GM20431 (cell line): ENCODE measurements around the gene TBC1D24.

Source experiments
- in situ Hi-C: fragments of 300-500 bp; cut with MseI, MboI; formaldehyde crosslinking; loops from one replicate; pipeline ENCODE4 v1.15.0; 2020; ENCODE audit warnings: low sequenced_read_pairs; ENCODE audit not compliant: unreplicated experiment

TBC1D24 gene

DNA sequence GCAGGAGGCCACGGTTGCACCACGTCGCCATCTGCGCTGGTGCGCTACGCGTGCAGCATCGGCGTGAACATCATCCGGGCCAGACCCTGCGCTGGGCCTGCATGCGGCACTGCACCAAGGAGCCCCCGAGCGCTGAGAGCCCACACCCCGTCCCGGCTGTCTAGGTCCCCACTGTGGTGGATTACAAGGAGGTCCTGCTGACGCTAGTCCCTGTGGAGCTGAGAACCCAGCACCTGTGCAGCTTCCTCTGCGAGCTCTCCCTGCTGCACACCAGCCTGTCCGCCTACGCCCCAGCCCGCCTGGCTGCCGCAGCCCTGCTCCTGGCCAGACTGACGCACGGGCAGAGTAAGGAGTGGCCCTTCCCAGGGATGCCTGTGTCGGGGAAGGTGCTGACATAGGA is 25.8 kb upstream of the TBC1D24 start:
- in situ Hi-C loops, result no loop called here

DNA sequence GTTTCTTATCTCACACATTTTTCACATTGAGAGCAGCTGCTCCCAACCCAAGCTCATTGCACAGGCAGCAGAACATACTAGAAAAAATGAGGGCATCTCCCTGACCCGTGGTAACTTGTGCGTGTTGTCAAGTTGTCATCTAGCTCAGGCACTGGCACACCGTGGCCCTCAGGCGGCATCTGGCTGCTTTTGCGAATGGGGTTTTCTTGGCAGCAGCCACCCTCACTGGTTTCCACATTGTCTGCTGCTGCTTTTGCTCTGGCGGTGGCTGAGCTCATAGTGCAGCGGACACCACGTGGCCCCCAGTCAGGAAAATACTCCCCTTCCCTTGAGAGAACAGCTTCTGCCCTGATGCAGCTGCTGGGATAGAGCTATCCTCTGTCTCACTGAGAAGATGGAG is 24.4 kb upstream of the TBC1D24 start:
- in situ Hi-C loops, result no loop called here

DNA sequence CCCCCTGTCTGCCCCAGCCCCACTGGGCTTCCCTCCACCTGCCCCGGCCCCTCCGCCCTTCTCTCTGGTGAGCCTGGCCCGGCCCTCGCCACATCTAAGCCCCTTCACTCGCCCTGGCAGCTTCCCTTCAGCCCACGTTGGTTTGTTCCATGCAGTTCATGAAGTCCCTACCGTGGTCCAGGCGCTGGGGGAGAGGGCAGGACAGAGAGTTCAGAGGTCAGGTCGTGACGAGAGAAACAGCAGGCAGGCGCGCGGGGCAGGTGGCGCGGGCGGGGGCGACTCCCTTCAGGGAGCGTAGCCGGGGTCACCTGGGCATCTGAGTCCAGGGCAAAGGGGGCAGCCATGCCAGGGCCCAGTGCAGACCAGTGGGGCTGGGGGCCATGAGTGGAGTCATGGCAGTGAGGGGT is 23.9 kb upstream of the TBC1D24 start:
- in situ Hi-C loops, result no loop called here

DNA sequence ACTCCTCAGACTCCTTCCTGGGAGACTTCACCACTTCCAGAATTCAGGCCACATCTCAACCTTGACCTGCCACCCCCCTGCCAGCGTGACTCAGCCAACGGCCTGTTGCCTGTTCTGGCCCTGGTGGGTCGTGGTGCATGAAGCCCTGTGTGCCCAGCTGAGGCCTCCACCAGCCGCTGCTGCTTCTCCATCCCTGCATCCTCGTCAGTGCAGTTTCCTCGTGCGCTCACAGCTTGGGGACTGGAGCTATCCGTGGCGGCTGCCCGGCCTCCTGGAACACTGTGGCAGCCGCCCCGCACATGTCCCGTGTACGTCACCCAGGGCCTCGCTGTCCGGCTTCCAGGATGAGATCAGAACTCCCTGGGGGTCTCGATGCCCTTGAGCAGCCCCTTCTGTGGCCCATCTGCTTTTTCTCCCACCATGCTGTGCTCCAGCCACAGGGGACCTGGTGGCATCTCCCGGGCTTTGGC is 23.0 kb upstream of the TBC1D24 start:
- in situ Hi-C loops, result no loop called here

DNA sequence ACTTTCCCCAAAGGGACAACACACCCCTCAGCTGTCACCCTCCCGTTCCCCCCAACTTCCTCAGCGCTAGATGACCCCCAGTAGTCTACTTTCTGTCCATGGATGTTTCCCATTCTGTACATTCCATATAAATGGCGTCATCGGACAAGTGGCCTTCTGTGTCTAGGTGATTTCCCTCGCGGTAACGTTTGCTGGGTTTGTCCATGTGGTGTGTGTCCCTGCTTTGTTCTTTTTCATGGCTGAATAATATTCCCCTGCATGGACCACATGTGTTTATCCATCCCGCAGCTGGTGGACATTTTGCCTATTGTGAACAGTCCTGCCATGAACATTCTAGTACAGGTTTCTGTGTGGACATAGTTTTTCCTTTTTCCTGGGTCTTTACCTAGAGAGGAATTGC is 22.3 kb upstream of the TBC1D24 start:
- in situ Hi-C loops, result no loop called here

DNA sequence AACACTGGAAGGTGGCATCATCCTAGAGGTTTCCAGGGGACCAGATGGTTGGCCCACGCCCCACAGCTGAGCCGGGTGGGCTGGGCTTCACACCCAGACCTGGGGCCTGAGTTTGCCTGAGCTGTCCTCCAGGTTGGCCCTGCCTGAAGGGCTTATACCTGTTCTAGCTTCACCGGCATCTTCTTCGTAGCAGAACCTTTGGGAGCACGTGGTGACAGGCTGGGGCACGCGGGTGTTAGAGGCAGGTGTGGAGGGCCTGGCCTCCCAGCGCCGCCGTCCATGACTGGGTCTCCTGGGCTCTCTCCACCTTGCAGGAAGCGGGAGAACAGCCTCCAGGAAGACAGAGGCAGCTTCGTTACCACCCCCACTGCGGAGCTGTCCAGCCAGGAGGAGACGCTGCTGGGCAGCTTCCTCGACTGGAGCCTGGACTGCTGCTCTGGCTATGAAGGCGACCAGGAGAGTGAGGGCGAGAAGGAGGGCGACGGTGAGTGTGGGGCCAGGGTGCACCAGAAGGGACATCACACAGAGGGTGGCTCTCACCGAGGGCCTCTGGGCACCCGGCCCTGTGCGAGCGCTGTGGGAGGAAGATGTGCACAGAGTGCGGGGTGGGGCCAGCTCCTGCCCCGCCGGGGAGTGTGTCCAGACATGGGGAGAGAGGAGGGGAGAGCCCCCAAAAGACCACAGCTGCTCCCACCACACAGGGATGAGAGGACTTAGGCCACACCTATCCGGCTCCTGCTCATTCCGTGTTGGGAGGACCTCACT is 19.7 kb upstream of the TBC1D24 start:
- in situ Hi-C loops, result no loop called here

DNA sequence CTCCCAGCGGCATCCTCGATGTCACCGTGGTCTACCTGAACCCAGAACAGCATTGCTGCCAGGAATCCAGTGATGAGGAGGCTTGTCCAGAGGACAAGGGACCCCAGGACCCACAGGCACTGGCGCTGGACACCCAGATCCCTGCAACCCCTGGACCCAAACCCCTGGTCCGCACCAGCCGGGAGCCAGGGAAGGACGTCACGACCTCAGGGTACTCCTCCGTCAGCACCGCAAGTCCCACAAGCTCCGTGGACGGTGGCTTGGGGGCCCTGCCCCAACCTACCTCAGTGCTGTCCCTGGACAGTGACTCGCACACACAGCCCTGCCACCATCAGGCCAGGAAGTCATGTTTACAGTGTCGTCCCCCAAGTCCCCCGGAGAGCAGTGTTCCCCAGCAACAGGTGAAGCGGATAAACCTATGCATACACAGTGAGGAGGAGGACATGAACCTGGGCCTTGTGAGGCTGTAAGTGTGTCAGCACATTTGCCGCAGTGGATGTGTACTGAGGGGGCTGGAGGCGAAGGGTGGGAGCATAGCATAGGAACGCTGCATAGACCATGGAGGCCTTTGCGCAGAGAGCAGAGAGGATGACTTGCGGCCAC is 18.3 kb upstream of the TBC1D24 start:
- in situ Hi-C loops, result no loop called here

DNA sequence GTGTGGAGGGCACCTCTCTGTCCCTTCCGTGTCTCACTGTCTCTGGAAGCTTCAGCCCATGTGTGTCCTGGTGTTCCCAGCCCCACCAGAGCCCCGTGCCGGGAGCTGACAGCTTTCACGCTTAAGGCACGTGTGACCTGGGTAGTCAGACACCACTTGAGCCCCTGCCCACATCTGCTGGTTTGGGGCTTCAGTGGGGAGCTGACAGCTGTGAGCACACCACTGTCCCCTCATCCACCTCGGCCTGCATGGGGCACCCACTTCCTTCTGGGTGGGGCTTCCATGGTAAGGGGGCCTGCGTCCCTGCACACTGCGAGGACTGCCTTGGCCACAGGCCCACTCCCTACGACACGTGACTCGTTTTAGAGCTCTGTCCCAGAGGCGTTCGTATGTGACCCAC is 17.7 kb upstream of the TBC1D24 start:
- in situ Hi-C loops, result no loop called here

DNA sequence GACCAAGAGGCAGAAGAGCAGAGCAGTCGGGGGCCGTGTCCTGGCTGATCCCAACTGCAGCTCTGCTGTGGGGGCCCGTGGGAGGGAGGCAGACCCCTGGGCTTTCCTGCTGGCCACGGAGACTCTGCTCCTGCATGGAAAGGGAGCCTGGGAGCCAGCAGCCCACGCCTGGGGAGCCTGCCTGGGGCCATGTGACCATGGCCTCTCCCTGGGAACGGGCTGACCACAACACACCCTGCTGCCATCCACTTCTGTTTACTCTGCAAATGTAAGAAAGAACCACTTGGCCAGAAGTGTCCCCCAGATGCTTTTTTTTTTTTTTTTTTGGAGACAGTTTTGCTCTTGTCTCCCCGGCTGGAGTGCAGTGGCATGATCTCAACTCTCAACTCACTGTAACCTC is 17.0 kb upstream of the TBC1D24 start:
- in situ Hi-C loops, result no loop called here

DNA sequence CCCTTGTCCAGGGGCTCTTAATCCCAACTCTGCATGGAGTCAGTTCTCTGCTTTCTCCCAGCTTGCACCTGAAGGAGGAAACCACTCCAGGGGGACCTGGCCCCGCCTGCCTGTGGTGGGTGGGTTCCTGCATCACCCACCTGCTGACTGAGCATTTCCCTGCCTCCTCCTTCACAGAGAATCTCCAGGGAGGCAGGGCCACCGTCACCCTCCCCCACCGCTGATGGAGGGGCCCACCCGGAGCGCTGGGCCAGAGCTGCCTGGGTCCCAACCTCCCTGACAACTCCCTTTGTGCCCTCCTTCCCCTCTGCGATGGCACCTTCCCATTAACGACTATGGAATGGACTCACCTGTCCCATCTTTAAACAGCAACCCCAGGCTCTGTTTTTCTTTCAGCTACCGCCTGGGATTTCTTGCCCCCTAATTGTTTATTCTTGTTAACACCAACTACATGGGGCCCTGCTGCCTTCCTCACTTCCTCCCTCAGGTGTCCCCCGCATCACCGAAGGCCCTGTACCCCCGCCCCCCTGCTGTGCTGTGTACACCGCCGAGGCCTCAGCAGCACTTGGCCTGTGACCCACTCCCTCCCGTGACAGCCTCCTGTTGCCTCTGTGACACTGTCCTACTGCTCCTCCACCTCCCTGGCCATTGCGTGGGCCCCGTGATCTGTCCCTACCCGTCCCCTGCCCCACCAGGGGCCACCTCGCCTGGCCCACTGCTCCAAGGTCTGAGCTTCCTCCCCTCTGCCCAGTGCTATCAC is 15.9 kb upstream of the TBC1D24 start:
- in situ Hi-C loops, result no loop called here

DNA sequence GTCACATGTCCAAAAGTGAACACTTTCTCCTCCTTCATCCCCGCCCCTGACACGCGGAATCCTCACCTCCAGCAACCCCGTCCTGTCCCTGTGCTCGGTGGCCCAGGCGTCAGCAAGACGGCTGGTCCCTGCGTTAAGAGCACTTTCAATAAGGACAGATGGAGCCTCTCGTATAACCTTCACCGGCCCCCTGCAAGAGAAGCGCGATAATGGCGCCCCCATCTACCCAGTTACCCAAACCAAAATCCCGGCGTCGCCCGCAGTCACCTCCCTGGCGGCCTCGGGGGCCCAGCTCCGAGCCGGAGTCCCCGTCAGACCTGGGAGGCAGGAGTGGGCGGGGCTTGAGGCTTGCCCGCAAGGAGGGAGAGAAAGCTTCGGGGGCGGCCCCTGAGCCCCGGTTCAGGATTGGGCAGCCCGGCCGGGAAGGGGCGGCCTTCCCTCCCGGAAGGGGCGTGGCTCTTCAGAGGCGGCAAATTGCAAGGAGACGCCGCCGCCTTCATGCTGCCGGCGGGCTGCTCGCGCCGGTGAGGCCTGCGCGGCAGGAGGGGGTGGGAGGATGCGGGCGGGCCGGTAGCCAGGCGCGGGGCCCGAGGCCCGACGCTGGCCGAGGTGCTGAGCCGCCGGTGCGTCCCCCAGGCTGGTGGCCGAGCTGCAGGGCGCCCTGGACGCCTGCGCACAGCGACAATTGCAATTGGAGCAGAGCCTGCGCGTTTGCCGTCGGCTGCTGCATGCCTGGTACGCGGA is 15.1 kb upstream of the TBC1D24 start, which contains the start of gene TEDC2:
TEDC2 (plus strand) TSS at position 463 of the 744 bp plus-strand sequence; CDS start at position 499, 36 bp downstream.
- in situ Hi-C loops, result no loop called here

DNA sequence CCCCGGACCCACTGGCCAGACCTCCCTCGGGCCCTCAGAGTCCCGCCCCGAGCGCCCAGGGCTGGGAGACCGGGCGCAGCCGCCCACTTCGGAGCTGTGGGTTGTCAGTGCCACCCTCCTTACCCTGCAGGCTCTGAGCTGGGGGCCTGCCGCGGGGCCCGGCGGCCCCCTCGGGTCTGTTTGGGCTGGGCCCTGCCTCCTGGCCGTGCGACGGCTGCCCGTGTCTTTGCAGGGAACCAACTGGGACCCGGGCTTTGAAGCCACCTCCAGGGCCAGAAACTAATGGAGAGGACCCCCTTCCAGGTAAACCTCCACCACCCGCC is 14.6 kb upstream of the TBC1D24 start:
- in situ Hi-C loops, result no loop called here

DNA sequence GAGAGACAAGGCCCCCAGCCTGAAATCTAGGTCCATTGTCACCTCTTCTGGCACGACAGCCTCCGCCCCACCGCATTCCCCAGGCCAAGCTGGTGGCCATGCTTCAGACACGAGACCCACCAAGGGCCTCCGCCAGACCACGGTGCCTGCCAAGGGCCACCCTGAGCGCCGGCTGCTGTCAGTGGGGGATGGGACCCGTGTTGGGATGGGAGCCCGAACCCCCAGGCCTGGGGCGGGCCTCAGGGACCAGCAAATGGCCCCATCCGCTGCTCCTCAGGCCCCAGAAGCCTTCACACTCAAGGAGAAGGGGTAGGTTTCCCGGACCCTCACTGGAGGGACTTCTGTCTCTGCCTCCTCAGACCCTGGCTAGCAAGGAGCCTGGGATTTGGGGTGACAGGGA is 14.0 kb upstream of the TBC1D24 start:
- in situ Hi-C loops, result no loop called here

DNA sequence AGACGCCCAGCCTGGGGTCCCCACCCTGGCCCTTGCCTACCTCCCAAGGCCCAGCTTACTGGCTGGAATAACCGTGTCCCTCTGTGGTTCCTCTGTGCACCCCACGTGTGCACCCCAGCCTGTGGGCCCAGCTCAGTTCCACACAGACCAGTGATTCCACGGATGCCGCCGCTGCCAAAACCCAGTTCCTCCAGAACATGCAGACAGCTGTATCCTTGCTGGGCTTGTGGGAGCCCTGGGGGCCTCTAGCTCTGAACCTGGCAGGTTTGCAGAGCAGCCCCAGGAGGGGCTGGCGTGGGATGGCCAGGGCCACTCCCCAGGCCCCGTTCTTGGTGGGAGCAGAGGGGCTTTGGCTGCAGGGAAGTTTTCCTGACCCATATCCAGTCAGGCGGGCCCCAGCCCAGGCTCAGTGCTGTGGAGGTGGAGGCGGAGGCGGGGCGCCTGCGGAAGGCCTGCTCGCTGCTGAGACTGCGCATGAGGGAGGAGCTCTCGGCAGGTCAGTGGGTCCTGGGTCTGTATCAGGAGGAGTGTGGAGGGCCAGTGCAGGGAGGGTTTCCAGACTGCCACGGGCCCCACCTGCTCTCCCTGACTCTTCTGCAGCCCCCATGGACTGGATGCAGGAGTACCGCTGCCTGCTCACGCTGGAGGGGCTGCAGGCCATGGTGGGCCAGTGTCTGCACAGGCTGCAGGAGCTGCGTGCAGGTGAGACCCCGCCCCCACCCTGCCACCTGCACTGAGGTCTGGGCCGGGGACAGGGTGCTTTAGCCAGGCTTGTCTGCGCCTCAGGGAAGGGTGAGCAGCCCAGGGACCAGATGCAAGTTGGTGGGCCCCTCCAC is 12.7 kb upstream of the TBC1D24 start:
- in situ Hi-C loops, result no loop called here

DNA sequence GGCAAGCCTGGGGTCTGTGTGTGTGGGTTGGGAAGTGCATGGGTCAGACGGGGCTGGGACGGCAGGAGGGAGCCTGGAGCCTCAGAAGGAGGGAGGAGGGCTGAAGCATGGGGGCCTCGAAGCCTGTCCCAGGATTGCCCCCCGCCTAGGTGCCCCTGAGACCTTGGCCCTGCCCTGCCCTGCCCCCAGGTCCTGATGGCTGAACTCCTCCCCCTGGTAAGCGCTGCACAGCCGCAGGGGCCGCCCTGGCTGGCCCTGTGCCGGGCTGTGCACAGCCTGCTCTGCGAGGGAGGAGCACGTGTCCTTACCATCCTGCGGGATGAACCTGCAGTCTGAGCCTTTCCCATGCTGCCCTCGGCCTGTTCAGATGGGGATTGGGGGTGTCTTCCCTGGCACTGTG is 10.6 kb upstream of the TBC1D24 start:
- in situ Hi-C loops, result no loop called here

DNA sequence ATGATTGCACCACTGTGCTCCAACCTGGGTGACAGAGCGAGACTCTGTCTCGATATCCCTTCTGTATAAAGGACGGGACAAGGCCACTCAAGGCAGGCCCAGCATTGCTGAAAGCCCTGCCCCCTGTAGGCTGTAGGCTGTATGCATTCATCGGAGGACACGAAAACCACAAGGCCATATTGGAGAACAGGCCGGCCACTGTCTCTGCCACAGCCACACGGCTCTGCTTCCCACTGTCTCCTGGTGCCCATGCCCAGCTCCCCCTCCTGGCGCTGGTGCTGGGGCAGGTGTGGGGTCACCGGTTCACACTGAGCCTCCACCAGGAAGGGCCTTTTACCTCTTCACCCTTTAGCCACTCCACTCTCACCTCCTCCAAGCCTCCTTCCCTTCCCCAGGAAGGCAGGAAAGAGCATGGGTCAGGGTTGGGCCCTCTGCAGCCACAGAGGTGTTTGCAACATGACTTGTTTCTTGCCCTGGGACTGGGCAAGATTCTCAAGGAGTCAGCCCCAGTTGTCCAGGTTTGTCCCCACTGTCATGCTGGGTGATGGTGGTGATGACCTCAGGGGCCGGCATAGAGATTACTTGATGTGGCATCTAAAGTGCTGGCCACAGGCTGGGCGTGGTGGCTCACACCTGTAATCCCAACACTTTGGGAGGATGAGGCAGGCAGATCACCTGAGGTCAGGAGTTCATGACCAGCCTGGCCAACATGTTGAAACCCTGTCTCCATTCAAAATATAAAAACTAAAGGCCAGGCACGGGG is 9.1 kb upstream of the TBC1D24 start:
- in situ Hi-C loops, result no loop called here

DNA sequence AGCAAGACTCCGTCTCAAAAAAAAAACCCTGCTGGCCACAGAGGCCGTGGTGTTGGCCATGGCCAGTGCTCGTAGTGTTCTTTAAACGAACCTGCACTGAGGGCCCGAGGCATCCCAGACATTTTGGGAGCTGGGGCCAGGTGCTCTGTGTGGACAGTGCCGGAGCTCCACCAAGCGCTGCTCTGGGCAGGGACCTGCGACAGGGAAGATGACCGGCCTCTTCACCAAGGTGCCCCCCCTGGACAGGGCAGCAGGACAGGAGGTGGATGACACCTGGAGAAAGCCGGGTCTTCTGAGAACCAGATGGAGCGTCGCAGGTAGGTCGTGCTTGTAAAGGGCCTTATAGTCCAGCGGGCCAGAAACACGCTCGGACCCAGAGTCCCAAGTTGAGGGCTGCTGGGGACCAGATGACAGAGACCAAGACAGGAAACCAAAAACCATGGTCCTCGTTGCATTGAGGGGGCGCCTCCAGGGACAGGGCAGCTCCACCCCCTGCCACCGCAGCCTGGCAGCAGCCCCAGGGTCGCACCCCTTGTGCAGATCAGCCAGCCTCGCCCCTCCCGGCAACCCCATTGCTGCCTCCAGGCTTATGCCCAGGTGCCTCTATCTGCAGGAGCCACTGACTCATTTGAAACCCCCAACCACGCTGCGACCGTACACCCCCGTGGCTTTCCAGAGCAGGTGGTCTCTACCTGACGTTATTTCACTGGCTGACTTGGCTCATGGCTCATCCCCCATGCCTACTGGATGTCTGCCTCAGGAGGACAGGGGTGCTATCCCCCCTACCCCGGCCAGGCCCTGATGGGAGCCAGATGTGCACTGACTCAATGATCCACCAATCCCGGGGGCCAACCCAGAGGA is 8.0 kb upstream of the TBC1D24 start:
- in situ Hi-C loops, result no loop called here
